NOMO-1 treated with DMSO at 0.1 percent for 48 hours (cell line): ENCODE results near the gene GTPBP10.

ENCODE experiments used
- DNase-seq: peaks from one replicate; lab custom pipeline; 2025; ENCODE audit not compliant: unreplicated experiment; lab: John Stamatoyannopoulos, UW

The GTPBP10 gene

DNA sequence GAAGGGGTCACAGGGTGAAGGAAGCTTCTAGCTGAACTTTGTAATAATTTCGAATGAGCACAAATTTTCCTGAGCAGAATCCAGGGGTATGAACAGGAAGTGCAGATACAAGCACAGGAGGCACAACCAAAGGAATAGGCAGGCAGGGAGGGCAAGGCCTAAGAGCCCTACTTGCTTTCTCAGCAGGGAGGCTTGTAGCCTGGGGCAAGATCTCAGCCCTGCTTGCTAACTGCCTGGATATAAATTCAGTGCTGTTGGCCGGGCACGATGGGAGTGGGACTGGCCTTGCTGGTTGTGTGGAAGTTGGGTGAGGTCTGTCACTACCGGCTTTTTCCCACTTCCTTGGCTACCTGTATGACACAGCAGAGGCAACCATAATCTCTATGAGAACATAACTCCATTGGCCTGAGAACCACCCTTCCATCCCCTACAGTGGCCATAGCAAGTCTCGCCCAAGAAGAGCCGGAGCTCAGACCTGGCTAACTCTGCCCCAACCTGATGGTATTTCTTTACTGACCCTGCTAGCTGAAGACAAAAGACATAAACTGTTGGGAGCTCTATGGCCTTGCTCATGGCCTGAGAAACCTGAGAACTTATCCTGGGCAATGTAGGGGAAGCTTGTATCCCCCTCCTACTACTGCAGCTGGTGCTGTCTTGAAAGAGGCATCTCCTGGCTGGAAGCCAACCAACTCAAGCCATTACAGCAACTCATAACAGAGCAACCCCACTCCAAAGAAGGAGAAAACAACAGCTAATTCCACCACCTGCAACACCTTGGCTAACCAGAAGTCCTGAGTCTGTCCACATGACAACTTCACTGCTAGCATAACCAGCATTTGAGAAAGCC lies 84.3 kb downstream of the GTPBP10 start:
- DNase-seq = no peak

DNA sequence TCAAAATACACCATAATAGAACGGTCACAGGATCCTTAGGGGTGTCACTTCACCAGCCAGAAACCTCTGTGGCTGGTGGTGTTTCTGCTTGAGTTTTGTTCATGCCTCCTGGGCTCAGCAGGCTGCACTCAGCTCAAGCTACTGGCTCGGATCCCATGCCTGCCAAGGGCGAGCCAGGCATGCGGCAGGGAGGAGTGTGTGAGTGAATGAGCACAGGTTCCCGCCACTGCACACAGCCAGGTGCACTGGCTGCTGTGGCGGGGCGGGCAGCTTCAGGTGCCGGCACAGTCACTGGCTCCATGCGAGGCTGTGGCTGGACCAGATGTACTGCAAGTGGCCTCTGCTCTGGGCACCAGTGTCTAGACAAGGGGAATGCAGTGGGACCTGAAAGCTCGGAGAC lies 86.2 kb downstream of the GTPBP10 start:
- DNase-seq = no peak

DNA sequence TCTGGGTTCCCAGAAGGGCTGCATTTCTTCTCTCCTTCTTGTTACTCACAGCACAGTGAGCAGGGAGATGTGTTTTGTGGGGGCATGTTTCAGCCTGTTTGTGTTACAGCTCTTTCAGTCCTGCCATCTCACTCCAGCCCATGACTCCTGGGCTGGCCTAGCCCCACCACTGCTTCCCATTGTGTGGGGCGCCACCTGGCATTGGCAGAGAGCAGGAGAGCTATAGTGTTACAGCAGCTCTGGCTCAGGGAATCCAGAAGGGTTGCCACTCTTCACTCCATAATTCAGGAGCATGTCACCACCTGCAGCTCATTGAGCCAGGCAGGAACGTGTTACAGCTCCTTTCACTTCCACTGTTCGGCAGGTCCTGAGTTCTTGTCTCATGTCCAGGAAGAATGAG lies 86.7 kb downstream of the GTPBP10 start:
- no peak for DNase-seq
